ENCODE measurements around the gene NCAPD2.

DNA sequence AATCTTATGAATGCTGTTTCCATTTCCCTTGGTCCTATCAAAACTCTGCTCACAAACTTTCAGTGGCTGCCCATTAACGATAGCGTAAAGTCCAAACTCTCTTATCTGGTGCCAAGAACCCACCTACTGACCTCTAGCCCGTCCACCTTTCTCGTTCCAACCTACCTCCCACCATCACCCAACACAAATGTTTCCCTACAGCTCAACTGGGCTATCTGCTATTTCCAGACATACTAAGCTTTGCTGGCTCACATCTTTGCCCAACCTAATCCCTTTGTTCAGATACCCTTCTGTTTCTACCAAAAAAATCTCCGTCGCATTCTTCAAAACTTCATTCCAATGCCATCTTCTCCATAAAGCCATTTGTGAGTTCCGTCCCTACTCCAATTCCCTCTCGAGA is 81.7 kb downstream of the NCAPD2 start:
- TF ChIP-seq, protein P1, sequence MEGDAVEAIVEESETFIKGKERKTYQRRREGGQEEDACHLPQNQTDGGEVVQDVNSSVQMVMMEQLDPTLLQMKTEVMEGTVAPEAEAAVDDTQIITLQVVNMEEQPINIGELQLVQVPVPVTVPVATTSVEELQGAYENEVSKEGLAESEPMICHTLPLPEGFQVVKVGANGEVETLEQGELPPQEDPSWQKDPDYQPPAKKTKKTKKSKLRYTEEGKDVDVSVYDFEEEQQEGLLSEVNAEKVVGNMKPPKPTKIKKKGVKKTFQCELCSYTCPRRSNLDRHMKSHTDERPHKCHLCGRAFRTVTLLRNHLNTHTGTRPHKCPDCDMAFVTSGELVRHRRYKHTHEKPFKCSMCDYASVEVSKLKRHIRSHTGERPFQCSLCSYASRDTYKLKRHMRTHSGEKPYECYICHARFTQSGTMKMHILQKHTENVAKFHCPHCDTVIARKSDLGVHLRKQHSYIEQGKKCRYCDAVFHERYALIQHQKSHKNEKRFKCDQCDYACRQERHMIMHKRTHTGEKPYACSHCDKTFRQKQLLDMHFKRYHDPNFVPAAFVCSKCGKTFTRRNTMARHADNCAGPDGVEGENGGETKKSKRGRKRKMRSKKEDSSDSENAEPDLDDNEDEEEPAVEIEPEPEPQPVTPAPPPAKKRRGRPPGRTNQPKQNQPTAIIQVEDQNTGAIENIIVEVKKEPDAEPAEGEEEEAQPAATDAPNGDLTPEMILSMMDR (IDR thresholded peaks at IDR 0.05), result no peak
- no peak for TF ChIP-seq POLR2A (IDR thresholded peaks at IDR 0.05)
